A673 (cell line): ENCODE data around the gene SLFN14. TPM values are rescaled to one million over a fixed set of nuclear protein-coding genes. Genes with fewer than 3 reads are reported as not detected.

Source experiments
- Bru-seq: library from RNA; stranded (reverse); fragments of 400-500 nt; gene quantifications from one replicate; lab custom pipeline; 2021; lab: Mats Ljungman, UMichigan
- BruChase-seq, 2 experiments: library from RNA; stranded (reverse); fragments of 400-500 nt; gene quantifications; one replicate each; lab custom pipeline; 2021; lab: Mats Ljungman, UMichigan
- BruUV-seq: library from RNA; stranded (reverse); fragments of 400-500 nt; replicated peaks from 2 replicates; lab custom pipeline; 2021; lab: Mats Ljungman, UMichigan
- CTCF ChIA-PET: fragments of 300-600 bp; sonication (Branson Sonifier 250); formaldehyde crosslinking; loops from one replicate; lab custom pipeline; 2022; ENCODE audit warnings: antibody characterized with exemption; lab: Charles Lee
- POLR2A ChIA-PET: fragments of 300-600 bp; sonication (Branson Sonifier 250); formaldehyde crosslinking; loops from one replicate; lab custom pipeline; 2022; ENCODE audit warnings: antibody characterized with exemption; ENCODE audit not compliant: low non-redundant PET; lab: Charles Lee
- DNase-seq: peaks from one replicate; pipeline ENCODE4 v3.0.0-alpha.2; 2015; ENCODE audit warnings: low spot score
- H3K27ac ChIP-seq: fragments of 200-600 bp; sonication (generic); 2 replicates; pipeline ENCODE4 v1.5.1; 2016; ENCODE audit warnings: mixed run types, low read depth, mild to moderate bottlenecking, mixed read lengths, antibody characterized with exemption, low read length; ENCODE audit not compliant: poor library complexity, severe bottlenecking
- H3K27me3 ChIP-seq: fragments of 200-600 bp; sonication (generic); replicated peaks from 2 replicates; pipeline ENCODE4 v1.6.1; 2017; ENCODE audit warnings: mixed run types, low read depth, mild to moderate bottlenecking, mixed read lengths, antibody characterized with exemption, low read length; ENCODE audit not compliant: insufficient read depth, poor library complexity
- H3K36me3 ChIP-seq: fragments of 200-600 bp; sonication (generic); 2 replicates; pipeline ENCODE4 v1.6.1; 2016; ENCODE audit warnings: mixed run types, mild to moderate bottlenecking, mixed read lengths, antibody characterized with exemption, low read length; ENCODE audit not compliant: insufficient read depth, poor library complexity, severe bottlenecking
- H3K4me1 ChIP-seq: fragments of 200-600 bp; sonication (generic); 2 replicates; pipeline ENCODE4 v1.6.1; 2017; ENCODE audit warnings: mixed run types, mild to moderate bottlenecking, mixed read lengths, antibody characterized with exemption, low read length; ENCODE audit not compliant: insufficient read depth, poor library complexity, severe bottlenecking
- H3K4me3 ChIP-seq: fragments of 200-600 bp; sonication (generic); 2 replicates; pipeline ENCODE4 v1.5.1; 2016; ENCODE audit warnings: low read depth, mixed run types, mild to moderate bottlenecking, mixed read lengths, low read length; ENCODE audit not compliant: poor library complexity, severe bottlenecking
- H3K9me3 ChIP-seq: fragments of 200-600 bp; sonication (generic); 2 replicates; pipeline ENCODE4 v1.6.1; 2016; ENCODE audit warnings: mixed run types, low read depth, mild to moderate bottlenecking, mixed read lengths, antibody characterized with exemption, low read length; ENCODE audit not compliant: poor library complexity, severe bottlenecking
- CTCF ChIP-seq: fragments of 300-800, 200-600 bp; sonication (generic); conservative IDR thresholded peaks from 2 replicates; pipeline ENCODE4 v1.5.1; 2017; ENCODE audit warnings: low read depth, mild to moderate bottlenecking, antibody characterized with exemption, low read length, moderate library complexity, mixed read lengths
- EZH2 ChIP-seq: fragments of 200-600 bp; sonication (generic); IDR thresholded peaks from 2 replicates; pipeline ENCODE4 v1.6.1; 2017; ENCODE audit warnings: borderline replicate concordance, low read depth, mild to moderate bottlenecking, mixed read lengths, antibody characterized with exemption, low read length; ENCODE audit not compliant: poor library complexity, severe bottlenecking
- intact Hi-C: fragments of 100-400 bp; cut with micrococcal nuclease; formaldehyde crosslinking; loops from one replicate; pipeline ENCODE4 v1.10.0; 2022; ENCODE audit not compliant: unreplicated experiment
- long read RNA-seq: library from polyadenylated mRNA; stranded (forward); transcript quantifications from one replicate; pipeline ENCODE4 v2.0.0, GENCODE V29; 2022
- total RNA-seq: library from RNA; stranded (reverse); gene quantifications from 2 replicates; pipeline ENCODE4 v1.2.3, GENCODE V29; 2021

The SLFN14 gene
- total RNA-seq (not detected in 2 replicates), Bru-seq, nascent RNA (not detected), BruChase-seq, experiment 1, labeled RNA remaining after a 2-hour chase (not detected), BruChase-seq, experiment 2, labeled RNA remaining after a 6-hour chase (not detected)
- long read RNA-seq: 0 reads

GRCh38 chr17:35560703-35561102, at the start of gene SLFN14:
TSS of gene SLFN14 (minus strand) at chr17:35560819. CDS start at chr17:35558062, 2,757 bp downstream.
- Histone ChIP-seq H3K4me3 (no peak within 1 kb of the TSS), H3K4me1 (no peaks in the 10 kb centered on the region), H3K9me3 (no peaks in the 10 kb centered on the region), H3K36me3 (no peaks in the 10 kb centered on the region), H3K27me3 (no peaks in the 10 kb centered on the region), H3K27ac (no peak within 1 kb of the TSS)
- intact Hi-C loops: no loop called here
- TF ChIP-seq EZH2 (no peak), CTCF (no peak)
- ChIA-PET POLR2A (no interaction called here), CTCF (no interaction called here)
- no peak for DNase-seq
- no TSS peak for BruUV-seq

GRCh38 chr17:35609831-35610230, 49.2 kb upstream of the SLFN14 start:
- no peaks in the 10 kb centered on the region for H3K4me1 ChIP-seq
- BruUV-seq: no TSS peak
- intact Hi-C loops: no loop called here
- POLR2A ChIA-PET: no interaction called here
- no peak for DNase-seq
- H3K36me3 ChIP-seq: peaks cover 12% of the 10 kb centered on the region
- CTCF ChIA-PET: no interaction called here
- no peaks in the 10 kb centered on the region for H3K27me3 ChIP-seq
- TF ChIP-seq EZH2 (no peak), CTCF (no peak)
- H3K9me3 ChIP-seq: no peaks in the 10 kb centered on the region
- H3K4me3 ChIP-seq: no peak overlapping the region
- H3K27ac ChIP-seq: no peak overlapping the region

GRCh38 chr17:35607239-35607847, 46.7 kb upstream of the SLFN14 start:
- ChIA-PET POLR2A (interaction anchor here (0.6 kb wide), 2 partner anchors 202 to 350 kb away, joined by 4 to 7 read pairs; partner anchors contain the start of gene TAF15), CTCF (no interaction called here)
- Histone ChIP-seq H3K4me3 (no peak overlapping the region), H3K4me1 (no peaks in the 10 kb centered on the region), H3K27me3 (no peaks in the 10 kb centered on the region), H3K36me3 (peaks cover 12% of the 10 kb centered on the region), H3K9me3 (no peaks in the 10 kb centered on the region), H3K27ac (no peak overlapping the region)
- DNase-seq: no peak
- TF ChIP-seq CTCF: no peak
- no peak for TF ChIP-seq EZH2
- BruUV-seq: no TSS peak
- intact Hi-C loops: no loop called here
